PC-9 (cell line): Measurements from ENCODE around the gene TNRC6C. TPM values are rescaled to one million over a fixed set of nuclear protein-coding genes. Genes with fewer than 3 reads are reported as not detected.
"Not testable (repeated sequence)": the region's sequence is repeated elsewhere in the genome, so short reads cannot be mapped to it uniquely, and the experiment has no call there.

Source experiments
- BruUV-seq: library from RNA; stranded (reverse); fragments of 400-500 nt; replicated peaks from 2 replicates; lab custom pipeline; 2021; lab: Mats Ljungman, UMichigan
- CTCF ChIA-PET: fragments of 300-600 bp; sonication (Branson Sonifier 250); formaldehyde crosslinking; loops from one replicate; lab custom pipeline; 2022; ENCODE audit warnings: antibody characterized with exemption; lab: Charles Lee
- POLR2A ChIA-PET: fragments of 300-600 bp; sonication (Branson Sonifier 250); formaldehyde crosslinking; loops from one replicate; lab custom pipeline; 2022; ENCODE audit warnings: antibody characterized with exemption; ENCODE audit not compliant: unreplicated experiment; lab: Charles Lee
- DNase-seq, 2 experiments: peaks; one replicate each; pipeline versions ENCODE4 v3.0.0 to v3.0.0-alpha.2; 2015 to 2022; ENCODE audit warnings: mixed read lengths in 1 of 2
- H2AFZ ChIP-seq: fragments of 200-600 bp; sonication (generic); 2 replicates; pipeline ENCODE4 v1.8.1; 2017; ENCODE audit warnings: antibody characterized with exemption
- H3F3A ChIP-seq: fragments of 200-600 bp; sonication (generic); 2 replicates; pipeline ENCODE4 v1.8.1; 2017; ENCODE audit warnings: antibody characterized with exemption, mild to moderate bottlenecking, low read depth; ENCODE audit not compliant: insufficient read depth
- H3K27ac ChIP-seq: fragments of 200-600 bp; sonication (generic); 2 replicates; pipeline ENCODE4 v1.6.1; 2016; ENCODE audit warnings: mixed run types
- H3K27me3 ChIP-seq: fragments of 200-600 bp; sonication (generic); 2 replicates; pipeline ENCODE4 v1.6.1; 2016; ENCODE audit warnings: low read depth, mixed run types; ENCODE audit not compliant: insufficient read depth
- H3K36me3 ChIP-seq: fragments of 200-600 bp; sonication (generic); 2 replicates; pipeline ENCODE4 v1.6.1; 2016; ENCODE audit warnings: low read depth, mixed run types
- H3K4me1 ChIP-seq: fragments of 200-600 bp; sonication (generic); replicated peaks from 2 replicates; pipeline ENCODE4 v1.6.1; 2016; ENCODE audit warnings: mixed run types; ENCODE audit not compliant: insufficient read depth
- H3K4me2 ChIP-seq: fragments of 200-600 bp; sonication (generic); 2 replicates; pipeline ENCODE4 v1.6.1; 2017; ENCODE audit warnings: mixed run types
- H3K4me3 ChIP-seq: fragments of 200-600 bp; sonication (generic); 2 replicates; pipeline ENCODE4 v1.6.1; 2016; ENCODE audit warnings: mixed run types
- H3K79me2 ChIP-seq: fragments of 200-600 bp; sonication (generic); 2 replicates; pipeline ENCODE4 v1.6.1; 2017; ENCODE audit warnings: low read depth, mixed run types
- H3K9me2 ChIP-seq: fragments of 200-600 bp; sonication (generic); 2 replicates; pipeline ENCODE4 v1.8.1; 2017; ENCODE audit warnings: mild to moderate bottlenecking; ENCODE audit not compliant: insufficient read depth
- H3K9me3 ChIP-seq: fragments of 200-600 bp; sonication (generic); 2 replicates; pipeline ENCODE4 v1.8.1; 2016; ENCODE audit warnings: low read depth; ENCODE audit not compliant: insufficient read depth
- H4K20me1 ChIP-seq: fragments of 200-600 bp; sonication (generic); 2 replicates; pipeline ENCODE4 v1.8.1; 2017; ENCODE audit not compliant: insufficient read depth
- CTCF ChIP-seq: fragments of 200-600 bp; sonication (generic); conservative IDR thresholded peaks from 2 replicates; pipeline ENCODE4 v1.6.1; 2017; ENCODE audit warnings: mixed run types, antibody characterized with exemption, mild to moderate bottlenecking, moderate library complexity
- EZH2 ChIP-seq: fragments of 200-600 bp; sonication (generic); IDR thresholded peaks from 2 replicates; pipeline ENCODE4 v1.8.0; 2017; ENCODE audit warnings: antibody characterized with exemption, low read depth
- intact Hi-C: fragments of 100-400 bp; cut with micrococcal nuclease; formaldehyde crosslinking; loops from one replicate; pipeline ENCODE4 v1.10.0; 2022; ENCODE audit not compliant: unreplicated experiment
- total RNA-seq: library from RNA; stranded (reverse); gene quantifications from 2 replicates; pipeline ENCODE4 v1.2.3, GENCODE V29; 2021

Gene TNRC6C
- total RNA-seq, 1 experiment from 2014 or later: 0.37 TPM

GRCh38 chr17:77968788-77969187 lies 10.3 kb downstream of the TNRC6C start:
- no peak overlapping the region for H2AFZ ChIP-seq
- no peak for DNase-seq
- H3K9me3 ChIP-seq: no peaks in the 10 kb centered on the region
- H3F3A ChIP-seq: no peaks in the 10 kb centered on the region
- no peaks in the 10 kb centered on the region for H4K20me1 ChIP-seq
- ChIA-PET POLR2A (no interaction called here), CTCF (no interaction called here)
- no peak overlapping the region for H3K4me2 ChIP-seq
- no peaks in the 10 kb centered on the region for H3K36me3 ChIP-seq
- intact Hi-C loops: no loop called here
- H3K79me2 ChIP-seq: no peaks in the 10 kb centered on the region
- H3K4me3 ChIP-seq: no peak overlapping the region
- H3K4me1 ChIP-seq: no peaks in the 10 kb centered on the region
- H3K27me3 ChIP-seq: peaks cover 77% of the 10 kb centered on the region
- BruUV-seq: no TSS peak
- no peak overlapping the region for H3K27ac ChIP-seq
- no peak for TF ChIP-seq CTCF
- TF ChIP-seq EZH2: no peak
- no peaks in the 10 kb centered on the region for H3K9me2 ChIP-seq

- H3K4me1 ChIP-seq, H3F3A ChIP-seq, H3K4me3 ChIP-seq, H3K27ac ChIP-seq, H3K36me3 ChIP-seq, DNase-seq, H3K9me2 ChIP-seq, BruUV-seq, H3K79me2 ChIP-seq, H4K20me1 ChIP-seq, H3K4me2 ChIP-seq, intact Hi-C loops, H2AFZ ChIP-seq, H3K9me3 ChIP-seq, POLR2A ChIA-PET: not testable (repeated sequence)
- H3K27me3 ChIP-seq: peaks cover 74% of the 10 kb centered on the region
- CTCF ChIA-PET: interaction anchor here (0.5 to 0.7 kb wide), 2 partner anchors 13 to 246 kb away, joined by 3 read pairs; no protein-coding TSS in a partner anchor
Observed at GRCh38 chr17:77972271-77972670, 13.8 kb downstream of the TNRC6C start.

- Histone ChIP-seq H3K27me3 (peaks cover 76% of the 10 kb centered on the region), H3K4me1 (no peaks in the 10 kb centered on the region), H3K79me2 (no peaks in the 10 kb centered on the region), H3K36me3 (no peaks in the 10 kb centered on the region), H2AFZ (no peak overlapping the region), H3K4me2 (no peak overlapping the region), H4K20me1 (no peaks in the 10 kb centered on the region), H3K27ac (no peak overlapping the region), H3F3A (no peaks in the 10 kb centered on the region), H3K4me3 (no peak overlapping the region), H3K9me2 (no peaks in the 10 kb centered on the region), H3K9me3 (no peaks in the 10 kb centered on the region)
- BruUV-seq: no TSS peak
- no peak for DNase-seq
- ChIA-PET CTCF (no interaction called here), POLR2A (no interaction called here)
- intact Hi-C loops: no loop called here
- no peak for TF ChIP-seq EZH2
- TF ChIP-seq CTCF: no peak
Observed at GRCh38 chr17:77973953-77974352, 15.4 kb downstream of the TNRC6C start.

GRCh38 chr17:77974396-77974795 lies 15.9 kb downstream of the TNRC6C start:
- intact Hi-C loops: no loop called here
- Histone ChIP-seq H3K4me1 (no peaks in the 10 kb centered on the region), H3K9me3 (no peaks in the 10 kb centered on the region), H4K20me1 (no peaks in the 10 kb centered on the region), H3K4me3 (no peak overlapping the region), H3K9me2 (no peaks in the 10 kb centered on the region), H3K27ac (no peak overlapping the region), H3F3A (no peaks in the 10 kb centered on the region), H3K36me3 (no peaks in the 10 kb centered on the region), H2AFZ (no peak overlapping the region), H3K4me2 (no peak overlapping the region), H3K79me2 (no peaks in the 10 kb centered on the region), H3K27me3 (peaks cover 76% of the 10 kb centered on the region)
- ChIA-PET CTCF (no interaction called here), POLR2A (no interaction called here)
- BruUV-seq: no TSS peak
- DNase-seq: no peak
- TF ChIP-seq EZH2 (no peak), CTCF (no peak)

GRCh38 chr17:77982430-77982829 lies 23.9 kb downstream of the TNRC6C start:
- H2AFZ ChIP-seq, H3K9me3 ChIP-seq, DNase-seq, intact Hi-C loops, H3K9me2 ChIP-seq, BruUV-seq, H3K4me3 ChIP-seq, H3K79me2 ChIP-seq, H4K20me1 ChIP-seq, H3F3A ChIP-seq, H3K4me1 ChIP-seq, POLR2A ChIA-PET, H3K4me2 ChIP-seq, CTCF ChIA-PET, H3K27ac ChIP-seq, H3K36me3 ChIP-seq: not testable (repeated sequence)
- H3K27me3 ChIP-seq: peaks cover 86% of the 10 kb centered on the region
